Measurements from ENCODE around the gene SUOX. TPM values are rescaled to one million over a fixed set of nuclear protein-coding genes. Genes with fewer than 3 reads are reported as not detected.
A peak's percentile ranks its signal among the peaks of the same experiment; 100 is the strongest.

SUOX gene
- total and polyA plus RNA-seq, 2 of the 4 experiments (the other 2 are of a cell fraction) = 17.8 to 19.4 TPM

GRCh38 chr12:55969356-55969755, 27.7 kb upstream of the SUOX start:
- Histone ChIP-seq H4K91ac (ENCODE audit: insufficient read depth, low read depth, low read length) (no peak overlapping the region), H3K36me3 (ENCODE audit: control insufficient read depth, insufficient read depth, low read length) (peaks cover 5% of the 10 kb centered on the region), H3K4me3 (ENCODE audit: insufficient read depth, low read depth, low read length) (no peak overlapping the region), H4K20me1 (ENCODE audit: insufficient read depth, low read length) (no peaks in the 10 kb centered on the region; the same call in 1 of the 2 replicates), H3K9ac (ENCODE audit: low read depth, low read length) (no peak overlapping the region), H3K56ac (ENCODE audit: extremely low read depth, insufficient read depth, low read length) (no peak overlapping the region), H3K23ac (ENCODE audit: low read depth, low read length) (peak overlapping the region; percentile 65; the same call in 1 of the 2 replicates), H3K79me1 (ENCODE audit: low read depth in 1 of 2, low read length in 2 of 2) (peaks cover 10 to 56% of the 10 kb centered on the region in 2 experiments; a peak in 3 of 4 replicates), H2AK9ac (replicated peaks; ENCODE audit: low read depth, low read length, poor library complexity) (no peak overlapping the region), H2BK5ac (ENCODE audit: low read depth, low read length, poor library complexity, severe bottlenecking) (peak overlapping the region; percentile 45), H3K18ac (ENCODE audit: low read depth, low read length) (no peak overlapping the region), H3K4ac (ENCODE audit: low read depth, low read length) (peak overlapping the region; percentile 54; the same call in 1 of the 2 replicates), H3K27ac (ENCODE audit: insufficient read depth, low read length) (no peak overlapping the region), H4K8ac (ENCODE audit: low read depth in 2 of 2, low read length in 2 of 2) (0 out of 4 replicates have a peak overlapping the region, but pooled peaks of 1 of the 2 experiments have one; percentile 14), H3K9me1 (ENCODE audit: insufficient read depth, low read length) (peaks cover 10% of the 10 kb centered on the region; the same call in 1 of the 2 replicates), H2BK20ac (ENCODE audit: low read depth, low read length) (no peak overlapping the region), H3K4me2 (ENCODE audit: low read depth, low read length) (no peak overlapping the region), H3K4me1 (ENCODE audit: control insufficient read depth, insufficient read depth, low read length) (peaks cover 13% of the 10 kb centered on the region), H2BK120ac (ENCODE audit: low read depth, low read length) (peak overlapping the region; percentile 7; the same call in 1 of the 2 replicates), H2AK5ac (ENCODE audit: low read depth, low read length) (peak overlapping the region; percentile 28; the same call in 1 of the 2 replicates), H3K14ac (replicated peaks; ENCODE audit: low read depth, low read length) (no peak overlapping the region), H2AFZ (replicated peaks; ENCODE audit: low read length, poor library complexity) (no peak overlapping the region), H4K5ac (ENCODE audit: low read depth, low read length) (no peak overlapping the region), H3K9me3 (ENCODE audit: control insufficient read depth, insufficient read depth, low read length) (no peaks in the 10 kb centered on the region), H2BK15ac (ENCODE audit: low read depth, low read length) (no peak overlapping the region), H3K27me3 (ENCODE audit: control insufficient read depth, insufficient read depth, low read length) (no peaks in the 10 kb centered on the region)
- WGBS, 2 experiments (ENCODE audit: extremely low coverage in 2 of 2, insufficient read length in 1 of 2) = no CpG with 5 or more reads among the region's 4 CpGs
- no peak for ATAC-seq (ENCODE audit: low read depth)
- no peak for DNase-seq
- in situ Hi-C loops (cut with MboI; ENCODE audit: low sequenced_read_pairs) (no loop called here), intact Hi-C loops (cut with micrococcal nuclease) (no loop called here), dilution Hi-C loops (cut with HindIII; ENCODE audit: low sequenced_read_pairs, unreplicated experiment) (no loop called here)
- ChIA-PET POLR2A (ENCODE audit: unreplicated experiment) (no interaction called here), CTCF (no interaction called here)
- BruUV-seq (replicated peaks) = no TSS peak
- no peak for TF ChIP-seq SMC3 (IDR thresholded peaks at IDR 0.05; ENCODE audit: low read depth, low read length)
- no peak for TF ChIP-seq RAD21 (IDR thresholded peaks at IDR 0.05; ENCODE audit: low read length)
- TF ChIP-seq MAFK (IDR thresholded peaks at IDR 0.05; ENCODE audit: low read depth, low read length) = no peak
- no peak for TF ChIP-seq FOS (IDR thresholded peaks at IDR 0.05; ENCODE audit: low read depth, low read length)
- no peak for TF ChIP-seq NFE2L2 (IDR thresholded peaks at IDR 0.05; ENCODE audit: low read depth, low read length)
- no peak for TF ChIP-seq USF2 (IDR thresholded peaks at IDR 0.05; ENCODE audit: low read depth, low read length)
- TF ChIP-seq MAZ (IDR thresholded peaks at IDR 0.05; ENCODE audit: borderline replicate concordance, low read depth, low read length) = no peak
- no peak for TF ChIP-seq RCOR1 (IDR thresholded peaks at IDR 0.05; ENCODE audit: insufficient replicate concordance, low read length)
- TF ChIP-seq MXI1 (IDR thresholded peaks at IDR 0.05; ENCODE audit: borderline replicate concordance, low read depth, low read length) = no peak
- TF ChIP-seq CHD1 (IDR thresholded peaks at IDR 0.05; ENCODE audit: low read depth, low read length) = no peak
- no peak for TF ChIP-seq CEBPB (IDR thresholded peaks at IDR 0.05; ENCODE audit: low read depth, low read length)
- no peak for TF ChIP-seq POLR2A (IDR thresholded peaks at IDR 0.05; ENCODE audit: low read depth, low read length)
- TF ChIP-seq ELK1 (IDR thresholded peaks at IDR 0.05; ENCODE audit: borderline replicate concordance, low read depth, low read length) = no peak
- no peak for TF ChIP-seq BHLHE40 (IDR thresholded peaks at IDR 0.05; ENCODE audit: low read depth, low read length)
- TF ChIP-seq CTCF (conservative IDR thresholded peaks at IDR 0.05; ENCODE audit: low read depth, low read length) = no peak
- no peak for TF ChIP-seq RFX5 (IDR thresholded peaks at IDR 0.05; ENCODE audit: low read depth, low read length)

All from IMR-90 (cell line).